Measurements from ENCODE around the gene ERV3-1. TPM values are rescaled to one million over a fixed set of nuclear protein-coding genes. Genes with fewer than 3 reads are reported as not detected.
"Not testable (repeated sequence)": the region's sequence is repeated elsewhere in the genome, so short reads cannot be mapped to it uniquely, and the experiment has no call there.

The ERV3-1 gene
- total and polyA plus RNA-seq, 2 donors from 2014 or later, result 6.5 to 15.2 TPM

- no peak overlapping the region for H3K27ac ChIP-seq (ENCODE audit: low read depth in 2 of 2, low read length in 2 of 2)
- peaks cover 3% of the 10 kb centered on the region for H3K27me3 ChIP-seq (ENCODE audit: control insufficient read depth, insufficient read depth, low read length)
- H3K4me3 ChIP-seq (ENCODE audit: low read length in 3 of 3), result no peak overlapping the region
- intact Hi-C loops (cut with DNase I), result loop anchor here (5.0 kb wide), 1 partner anchor 356 kb away; no protein-coding TSS in a partner anchor
- peaks cover 0 to 3% (median 0%) of the 10 kb centered on the region in 3 donors for H3K4me1 ChIP-seq (ENCODE audit: control insufficient read depth in 2 of 3, insufficient read depth in 2 of 3, low read depth in 1 of 3, low read length in 3 of 3)
- peak in 2 of 5 donors; percentile 67 to 76 for DNase-seq
- H3K9ac ChIP-seq (ENCODE audit: low read length in 3 of 3), result no peak overlapping the region
- FAIRE-seq, result peak; percentile 62
- no peaks in the 10 kb centered on the region for H3K9me3 ChIP-seq (ENCODE audit: control insufficient read depth in 2 of 3, insufficient read depth in 1 of 3, low read length in 3 of 3)
- no peaks in the 10 kb centered on the region for H3K36me3 ChIP-seq (ENCODE audit: control insufficient read depth in 2 of 3, insufficient read depth in 3 of 3, low read length in 3 of 3)
- peak; percentile 81 for TF ChIP-seq CTCF (IDR thresholded peaks at IDR 0.05; ENCODE audit: borderline replicate concordance, extremely low read depth, insufficient read depth)
These were observed 55.1 kb downstream of the ERV3-1 start for GRCh38 chr7:64951250-64951848.

- not testable (repeated sequence) for H3K4me1 ChIP-seq (ENCODE audit: control insufficient read depth in 2 of 3, insufficient read depth in 2 of 3, low read depth in 1 of 3, low read length in 3 of 3); FAIRE-seq; H3K27me3 ChIP-seq (ENCODE audit: control insufficient read depth, insufficient read depth, low read length); H3K36me3 ChIP-seq (ENCODE audit: control insufficient read depth in 2 of 3, insufficient read depth in 3 of 3, low read length in 3 of 3); H3K27ac ChIP-seq (ENCODE audit: low read depth in 2 of 2, low read length in 2 of 2); H3K4me3 ChIP-seq (ENCODE audit: low read length in 3 of 3); H3K9ac ChIP-seq (ENCODE audit: low read length in 3 of 3); H3K9me3 ChIP-seq (ENCODE audit: control insufficient read depth in 2 of 3, insufficient read depth in 1 of 3, low read length in 3 of 3)
- DNase-seq, result peak in 3 of 5 donors; percentile 21 to 25 (median 21)
- intact Hi-C loops (cut with DNase I), result loop anchor here (5.0 kb wide), 1 partner anchor 357 kb away; no protein-coding TSS in a partner anchor
These were observed 55.8 kb downstream of the ERV3-1 start for GRCh38 chr7:64950673-64951072.

- intact Hi-C loops (cut with DNase I), result not testable (repeated sequence)
These were observed 57.7 kb downstream of the ERV3-1 start for GRCh38 chr7:64948774-64949173.

GRCh38 chr7:64947252-64948000 is 59.1 kb downstream of the ERV3-1 start:
- Histone ChIP-seq H3K27ac (ENCODE audit: low read depth in 2 of 2, low read length in 2 of 2) (no peak overlapping the region), H3K27me3 (ENCODE audit: control insufficient read depth, insufficient read depth, low read length) (peaks cover 5% of the 10 kb centered on the region), H3K36me3 (ENCODE audit: control insufficient read depth in 2 of 3, insufficient read depth in 3 of 3, low read length in 3 of 3) (no peaks in the 10 kb centered on the region), H3K9ac (ENCODE audit: low read length in 3 of 3) (no peak overlapping the region), H3K9me3 (ENCODE audit: control insufficient read depth in 2 of 3, insufficient read depth in 1 of 3, low read length in 3 of 3) (no peaks in the 10 kb centered on the region), H3K4me3 (ENCODE audit: low read length in 3 of 3) (peak overlapping the region in 2 of 3 donors; percentile 11 to 37), H3K4me1 (ENCODE audit: control insufficient read depth in 2 of 3, insufficient read depth in 2 of 3, low read depth in 1 of 3, low read length in 3 of 3) (peaks cover 0 to 3% (median 0%) of the 10 kb centered on the region in 3 donors)
- DNase-seq (peak; percentile 24 to 77 (median 48)), FAIRE-seq (no peak)
- TF ChIP-seq CTCF (IDR thresholded peaks at IDR 0.05; ENCODE audit: borderline replicate concordance, extremely low read depth, insufficient read depth), result no peak
- intact Hi-C loops (cut with DNase I), result no loop called here

More at GRCh38 chr7:64948774-64949173, 57.7 kb downstream of the ERV3-1 start:
- not testable (repeated sequence) for FAIRE-seq; H3K4me3 ChIP-seq (ENCODE audit: low read length in 3 of 3); H3K27me3 ChIP-seq (ENCODE audit: control insufficient read depth, insufficient read depth, low read length); DNase-seq; H3K27ac ChIP-seq (ENCODE audit: low read depth in 2 of 2, low read length in 2 of 2); H3K9ac ChIP-seq (ENCODE audit: low read length in 3 of 3); H3K36me3 ChIP-seq (ENCODE audit: control insufficient read depth in 2 of 3, insufficient read depth in 3 of 3, low read length in 3 of 3); H3K9me3 ChIP-seq (ENCODE audit: control insufficient read depth in 2 of 3, insufficient read depth in 1 of 3, low read length in 3 of 3); H3K4me1 ChIP-seq (ENCODE audit: control insufficient read depth in 2 of 3, insufficient read depth in 2 of 3, low read depth in 1 of 3, low read length in 3 of 3)
